Right renal cortex interstitium (tissue), 3 donors: ENCODE data around the gene TAS2R1. TPM values are rescaled to one million over a fixed set of nuclear protein-coding genes. Genes with fewer than 3 reads are reported as not detected.
"Not testable (repeated sequence)": the region's sequence is repeated elsewhere in the genome, so short reads cannot be mapped to it uniquely, and the experiment has no call there.

Source experiments
- DNase-seq, 3 donors: peaks; one replicate each; pipeline ENCODE4 v3.0.0-alpha.2; 2013; ENCODE audit warnings: low read depth in 3 of 3, low spot score in 2 of 3
- polyA plus RNA-seq, 3 donors: library from polyadenylated mRNA; unstranded; fragments of 120-200 nt; gene quantifications; one replicate each; pipeline ENCODE4 v1.2.1, GENCODE V29; 2013; ENCODE audit not compliant: insufficient read length in 3 of 3

The TAS2R1 gene
- polyA plus RNA-seq, 3 donors: not detected

- DNase-seq: no peak
Measured at GRCh38 chr5:9623661-9624060, 6.5 kb downstream of the TAS2R1 start.

- DNase-seq: peak in 1 of 3 donors; percentile 3
Measured at GRCh38 chr5:9622971-9623421, 7.2 kb downstream of the TAS2R1 start.

- DNase-seq: no peak
Measured at GRCh38 chr5:9621379-9621903, 8.7 kb downstream of the TAS2R1 start.

GRCh38 chr5:9619331-9620092, 10.6 kb downstream of the TAS2R1 start:
- DNase-seq: no peak

- DNase-seq: peak in 2 of 3 donors; percentile 6 to 18
Measured at GRCh38 chr5:9617739-9618504, 12.2 kb downstream of the TAS2R1 start.

GRCh38 chr5:9617221-9617620, 12.9 kb downstream of the TAS2R1 start:
- DNase-seq: peak in 1 of 3 donors; percentile 13

GRCh38 chr5:9615331-9615730, 14.8 kb downstream of the TAS2R1 start:
- no peak for DNase-seq

- DNase-seq: no peak
Measured at GRCh38 chr5:9613360-9613759, 16.8 kb downstream of the TAS2R1 start.

- DNase-seq: no peak
Measured at GRCh38 chr5:9610969-9611368, 19.2 kb downstream of the TAS2R1 start.

GRCh38 chr5:9610364-9610763, 19.8 kb downstream of the TAS2R1 start:
- DNase-seq: no peak

GRCh38 chr5:9608093-9608492, 22.1 kb downstream of the TAS2R1 start:
- no peak for DNase-seq

GRCh38 chr5:9605041-9605838, 24.9 kb downstream of the TAS2R1 start:
- DNase-seq: no peak

- DNase-seq: no peak
Measured at GRCh38 chr5:9604416-9604815, 25.7 kb downstream of the TAS2R1 start.

- no peak for DNase-seq
Measured at GRCh38 chr5:9601055-9601739, 29.0 kb downstream of the TAS2R1 start.

- no peak for DNase-seq
Measured at GRCh38 chr5:9599391-9599790, 30.8 kb downstream of the TAS2R1 start.

- not testable (repeated sequence) for DNase-seq
Measured at GRCh38 chr5:9598329-9598728, 31.8 kb downstream of the TAS2R1 start.

- not testable (repeated sequence) for DNase-seq
Measured at GRCh38 chr5:9597322-9597721, 32.8 kb downstream of the TAS2R1 start.

GRCh38 chr5:9596824-9597223, 33.3 kb downstream of the TAS2R1 start:
- no peak for DNase-seq

GRCh38 chr5:9596171-9596780, 33.9 kb downstream of the TAS2R1 start:
- DNase-seq: no peak

GRCh38 chr5:9594913-9595312, 35.2 kb downstream of the TAS2R1 start:
- DNase-seq: no peak
